HG03521 (cell line): Measurements from ENCODE around the gene ADGRA3.

Experiments
- ATAC-seq: cut with Tn5 transposase; IDR thresholded peaks from one replicate; pipeline ENCODE4 v1.9.1; 2021; ENCODE audit warnings: mild to moderate bottlenecking, moderate library complexity; ENCODE audit not compliant: unreplicated experiment

Gene ADGRA3

DNA sequence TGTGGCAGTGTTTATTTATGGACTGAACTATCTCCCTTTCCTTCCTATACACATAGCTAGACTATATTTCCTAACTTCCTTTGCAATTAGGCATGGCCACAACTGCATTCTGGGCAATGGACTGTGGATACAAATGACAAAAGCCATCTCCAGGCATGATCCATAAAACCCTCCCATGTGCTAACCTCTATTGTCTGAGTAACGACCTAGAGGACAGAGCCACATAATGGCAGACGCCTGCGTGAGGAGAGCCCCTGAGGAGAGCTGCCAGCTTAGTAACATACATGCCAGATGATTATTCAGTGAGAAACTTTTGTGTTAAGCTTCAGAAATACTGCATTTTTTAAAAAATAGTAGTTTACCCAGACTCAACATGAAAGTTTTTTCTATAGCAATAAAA is 142.9 kb downstream of the ADGRA3 start:
- ATAC-seq = no peak

- ATAC-seq = no peak
These were observed 145.8 kb downstream of the ADGRA3 start for GRCh38 chr4:22369901-22370562.

DNA sequence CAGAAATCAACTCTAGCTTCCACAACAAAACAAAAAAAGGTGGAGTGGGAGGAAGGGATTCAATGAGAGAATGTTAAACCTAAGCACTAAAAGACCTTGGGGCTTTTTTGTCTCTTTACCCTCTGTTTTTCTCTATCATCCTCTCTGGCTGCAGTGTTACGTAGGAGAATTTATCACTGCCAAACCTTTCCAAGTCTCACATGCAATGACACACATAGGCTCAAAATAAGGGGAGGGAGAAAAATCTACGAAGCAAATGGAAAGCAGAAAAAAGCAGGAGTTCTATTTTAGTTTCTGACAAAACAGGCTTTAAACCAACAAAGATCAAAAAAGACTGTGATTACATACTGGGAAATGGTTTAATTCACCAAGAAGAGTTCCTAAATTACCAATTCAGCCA is 152.1 kb downstream of the ADGRA3 start:
- no peak for ATAC-seq

- no peak for ATAC-seq
These were observed 152.8 kb downstream of the ADGRA3 start for GRCh38 chr4:22363036-22363435.

- no peak for ATAC-seq
These were observed 158.8 kb downstream of the ADGRA3 start for GRCh38 chr4:22356987-22357596.

- no peak for ATAC-seq
These were observed 167.5 kb downstream of the ADGRA3 start for GRCh38 chr4:22348410-22348809.

DNA sequence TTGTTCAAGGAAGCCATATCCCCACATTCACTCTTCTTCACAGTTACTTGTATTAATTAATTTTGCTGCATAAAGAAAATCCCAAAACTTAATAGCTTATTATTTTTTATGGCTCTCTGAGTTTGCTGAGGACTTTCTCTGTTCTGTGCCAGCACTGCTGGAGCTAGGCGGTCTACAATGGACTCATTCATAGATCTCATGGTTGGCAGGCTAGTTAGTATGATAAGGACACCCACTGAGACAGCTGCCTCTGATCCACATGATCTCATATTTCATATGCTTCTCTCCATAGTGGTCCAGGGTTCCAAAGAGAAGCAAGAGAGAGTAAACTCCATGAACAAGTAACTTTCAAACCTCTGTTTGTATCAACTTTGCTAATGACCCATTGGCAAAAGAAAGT is 170.2 kb downstream of the ADGRA3 start:
- no peak for ATAC-seq

DNA sequence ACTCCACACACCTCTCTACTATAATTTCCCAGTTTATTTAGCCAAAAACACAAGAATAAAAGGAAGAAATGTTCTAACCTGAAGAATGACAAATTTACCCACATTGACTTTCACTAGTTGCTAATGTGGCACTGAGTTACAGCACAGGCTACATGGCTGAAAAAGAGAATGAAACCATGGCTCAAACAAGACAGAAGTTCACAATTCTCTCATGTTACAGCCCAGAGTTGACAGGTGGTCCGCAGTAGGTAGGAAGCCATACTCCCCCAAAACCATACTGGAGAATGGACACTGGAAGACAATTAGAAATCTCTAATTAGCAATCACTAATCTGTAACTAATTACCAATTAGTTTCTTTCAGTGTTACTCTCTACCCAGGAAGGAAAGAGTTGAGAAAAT is 170.8 kb downstream of the ADGRA3 start:
- ATAC-seq = no peak

DNA sequence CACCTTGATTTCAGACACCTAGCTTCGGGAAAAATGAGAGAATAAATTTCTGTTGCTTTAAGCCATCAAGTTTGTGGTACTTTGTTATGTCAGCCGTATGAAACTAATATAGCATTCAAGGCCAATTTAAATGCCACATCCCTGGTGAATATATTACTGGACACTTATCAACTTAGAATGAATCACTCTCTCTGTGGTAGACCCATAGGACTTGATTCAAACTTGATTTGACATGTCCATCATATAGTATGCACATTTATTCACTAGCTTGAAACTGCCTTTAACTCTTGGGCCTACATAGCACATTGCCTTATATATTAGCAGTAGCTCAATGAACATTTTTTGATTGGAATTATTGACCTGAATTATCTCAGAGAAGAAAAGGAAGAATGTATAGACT is 172.3 kb downstream of the ADGRA3 start:
- ATAC-seq = no peak

DNA sequence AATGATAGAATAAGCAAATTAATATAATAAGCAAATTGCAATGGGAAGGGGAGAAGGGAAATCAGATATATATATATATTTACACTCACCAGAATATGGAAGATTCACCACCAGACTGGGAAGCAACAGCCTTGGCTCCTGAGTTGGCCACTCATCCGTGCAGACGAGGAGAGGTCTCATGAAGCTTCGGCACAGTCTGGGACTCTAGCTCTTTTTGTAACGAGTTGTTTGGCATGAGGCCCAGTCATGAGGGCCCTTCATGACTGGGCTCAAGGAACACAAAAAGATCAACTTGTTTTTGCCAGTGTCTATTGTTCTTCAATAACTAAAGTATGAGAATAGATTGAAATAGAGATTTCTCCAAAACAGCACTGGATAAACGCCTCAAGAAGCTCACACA is 176.4 kb downstream of the ADGRA3 start:
- no peak for ATAC-seq

GRCh38 chr4:22338796-22339195 is 177.1 kb downstream of the ADGRA3 start:
- no peak for ATAC-seq
